SHP77 (cell line): ENCODE measurements around the gene B3GALT4.
A peak's percentile ranks its signal among the peaks of the same experiment; 100 is the strongest.
"Not testable (repeated sequence)": the region's sequence is repeated elsewhere in the genome, so short reads cannot be mapped to it uniquely, and the experiment has no call there.

Experiments
- DNase-seq, 2 experiments: peaks; one replicate each; lab custom pipeline; 2025; lab: John Stamatoyannopoulos, UW

B3GALT4 gene, protein sequence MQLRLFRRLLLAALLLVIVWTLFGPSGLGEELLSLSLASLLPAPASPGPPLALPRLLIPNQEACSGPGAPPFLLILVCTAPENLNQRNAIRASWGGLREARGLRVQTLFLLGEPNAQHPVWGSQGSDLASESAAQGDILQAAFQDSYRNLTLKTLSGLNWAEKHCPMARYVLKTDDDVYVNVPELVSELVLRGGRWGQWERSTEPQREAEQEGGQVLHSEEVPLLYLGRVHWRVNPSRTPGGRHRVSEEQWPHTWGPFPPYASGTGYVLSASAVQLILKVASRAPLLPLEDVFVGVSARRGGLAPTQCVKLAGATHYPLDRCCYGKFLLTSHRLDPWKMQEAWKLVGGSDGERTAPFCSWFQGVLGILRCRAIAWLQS

DNA sequence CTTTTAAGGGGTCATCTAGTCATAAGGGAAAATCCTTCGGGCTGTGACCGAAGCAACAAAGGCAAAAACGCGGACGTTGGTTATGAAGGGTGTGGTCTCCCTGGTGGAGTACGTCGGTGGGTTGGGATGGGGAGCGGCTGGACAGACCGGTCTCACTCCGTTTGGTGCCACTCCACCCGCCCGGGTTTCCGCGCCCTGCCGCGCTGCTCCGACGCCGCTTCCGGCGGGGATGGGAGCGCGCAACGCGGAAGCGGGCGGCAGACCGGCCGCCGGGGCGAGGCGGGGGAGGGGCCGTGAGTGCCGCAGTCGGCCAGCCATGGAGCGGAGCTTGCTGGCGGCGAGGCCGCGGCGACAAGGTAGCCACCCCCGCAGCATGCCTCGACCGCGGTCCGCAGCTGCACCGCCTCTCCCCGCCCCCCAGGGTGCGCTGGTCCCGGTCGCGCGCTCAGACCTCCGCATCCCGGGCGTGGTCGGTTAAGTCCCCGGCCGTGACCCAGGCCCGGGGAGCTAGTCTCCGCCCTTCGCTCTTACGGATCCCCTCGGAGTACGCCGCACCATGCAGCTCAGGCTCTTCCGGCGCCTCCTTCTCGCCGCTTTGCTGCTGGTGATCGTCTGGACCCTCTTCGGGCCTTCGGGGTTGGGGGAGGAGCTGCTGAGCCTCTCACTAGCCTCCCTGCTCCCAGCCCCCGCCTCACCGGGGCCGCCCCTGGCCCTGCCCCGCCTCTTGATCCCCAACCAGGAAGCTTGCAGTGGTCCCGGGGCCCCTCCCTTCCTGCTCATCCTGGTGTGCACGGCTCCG lies at the start of gene B3GALT4:
Gene B3GALT4 (plus strand): TSS at position 260 of the 799 bp plus-strand sequence. CDS start 297 bp downstream, at position 557.
- peak; percentile 82 to 84 for DNase-seq

DNA sequence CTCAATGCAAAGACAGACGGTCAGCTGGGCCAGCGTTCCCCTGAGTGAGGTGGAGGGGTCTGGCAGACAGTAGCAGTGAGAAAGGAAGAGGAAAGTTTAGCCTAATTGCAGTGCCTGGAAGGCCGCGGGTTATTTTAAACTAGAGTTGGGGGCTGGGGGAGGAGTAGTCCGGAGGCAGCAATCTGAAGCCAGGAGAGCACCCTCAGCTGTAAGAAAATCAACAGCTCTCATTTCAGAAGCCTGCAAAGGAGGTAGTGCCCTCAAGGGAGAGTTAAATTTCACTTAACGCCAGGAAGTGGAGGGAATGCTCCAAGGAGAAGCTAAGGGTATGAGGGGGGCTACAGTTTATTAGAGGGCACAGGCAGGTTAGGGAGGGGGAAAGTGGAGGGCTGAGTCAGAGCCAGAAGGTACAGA lies 41.7 kb upstream of the B3GALT4 start:
- DNase-seq = no peak

DNA sequence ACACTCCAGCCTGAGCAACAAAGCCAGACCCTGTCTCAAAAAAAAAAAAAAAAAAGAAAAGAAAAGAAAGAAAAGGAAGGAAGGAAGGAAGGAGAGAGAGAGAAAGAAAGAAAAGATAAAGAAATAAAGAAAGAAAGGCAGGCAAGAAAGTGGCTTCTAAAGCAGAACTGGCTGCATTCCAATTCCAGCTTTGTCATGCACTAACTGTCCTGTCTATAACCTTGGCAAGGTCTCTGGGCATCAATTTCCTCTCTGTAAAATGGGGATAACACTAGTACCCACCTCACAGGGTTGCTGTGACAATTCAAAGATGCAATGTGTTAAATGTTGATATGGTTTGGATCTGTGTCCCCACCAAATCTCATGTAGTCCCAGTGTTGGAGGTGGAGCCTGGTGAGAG lies 40.6 kb upstream of the B3GALT4 start:
- no peak for DNase-seq

DNA sequence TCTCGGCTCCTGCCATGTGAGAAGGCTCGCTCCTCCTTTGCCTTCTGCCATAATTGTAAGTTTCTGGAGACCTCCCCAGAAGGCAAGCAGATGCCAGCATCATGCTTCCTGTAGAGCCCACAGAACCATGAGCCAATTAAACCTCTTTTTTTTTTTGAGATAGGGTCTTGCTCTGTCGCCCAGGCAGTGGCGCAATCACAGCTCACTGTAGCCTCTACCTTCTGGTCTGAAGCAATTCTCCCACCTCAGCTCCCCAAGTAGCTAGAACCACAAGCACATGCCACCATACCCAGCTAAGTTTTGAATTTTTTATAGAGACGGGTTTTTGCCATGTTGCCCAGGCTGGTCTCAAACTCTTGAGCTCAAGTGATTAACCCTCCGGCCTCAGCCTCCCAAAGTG lies 40.1 kb upstream of the B3GALT4 start:
- DNase-seq = no peak

DNA sequence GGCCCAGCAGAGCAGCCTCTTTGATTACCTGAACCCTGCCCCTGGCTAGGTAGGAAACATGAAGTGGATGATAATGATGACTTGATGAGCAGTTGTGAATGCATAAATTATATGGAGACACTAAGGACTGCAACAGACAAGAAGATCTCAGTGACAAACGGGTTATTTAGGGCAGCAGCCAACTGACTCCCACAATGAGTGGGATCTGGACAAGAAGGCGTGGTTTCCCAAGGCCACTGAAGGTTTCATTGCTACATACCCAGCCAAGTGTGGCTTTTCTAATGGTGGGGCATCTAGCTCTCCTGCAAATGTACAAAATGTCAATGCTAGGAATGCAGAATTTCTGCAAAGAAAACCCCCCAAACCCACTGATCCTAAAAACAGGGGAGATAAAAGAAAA lies 39.2 kb upstream of the B3GALT4 start:
- DNase-seq = no peak

DNA sequence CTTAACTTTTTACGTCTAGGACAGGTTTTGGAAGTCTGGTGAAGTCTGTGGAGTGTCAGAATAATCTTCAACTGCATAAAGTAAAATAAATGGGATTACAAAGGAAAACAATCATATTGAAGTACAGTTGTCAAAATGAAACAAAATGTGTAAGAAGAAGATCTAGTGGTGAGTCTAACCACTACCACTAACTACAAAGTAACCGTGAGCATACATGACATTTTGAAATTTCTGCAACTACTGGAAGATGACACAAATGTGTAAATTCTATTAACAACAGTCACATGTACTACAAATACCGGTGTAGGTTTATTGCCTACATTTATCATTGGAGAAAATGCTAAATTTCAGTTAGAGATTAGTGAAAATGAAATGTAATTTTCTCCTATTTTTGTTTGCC lies 35.0 kb upstream of the B3GALT4 start:
- DNase-seq = no peak

DNA sequence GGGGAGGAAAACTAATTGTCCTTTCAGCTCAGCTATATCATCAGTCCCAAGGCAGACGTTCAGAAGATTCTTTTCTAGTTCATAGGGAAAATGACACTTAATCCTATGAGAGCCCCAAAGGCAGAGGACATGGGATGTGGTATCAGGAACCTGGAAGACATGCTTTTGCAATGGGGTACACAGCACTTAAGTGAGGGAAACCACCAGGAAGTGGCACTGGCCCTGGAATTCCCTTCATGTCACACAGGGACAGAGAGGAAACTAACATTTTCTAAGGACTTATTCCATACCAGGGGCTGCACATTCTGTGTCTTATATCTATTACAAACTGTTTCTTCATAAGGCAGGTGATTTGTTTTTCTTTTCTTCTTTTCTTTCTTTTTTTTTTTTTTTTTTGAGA lies 33.4 kb upstream of the B3GALT4 start:
- no peak for DNase-seq

DNA sequence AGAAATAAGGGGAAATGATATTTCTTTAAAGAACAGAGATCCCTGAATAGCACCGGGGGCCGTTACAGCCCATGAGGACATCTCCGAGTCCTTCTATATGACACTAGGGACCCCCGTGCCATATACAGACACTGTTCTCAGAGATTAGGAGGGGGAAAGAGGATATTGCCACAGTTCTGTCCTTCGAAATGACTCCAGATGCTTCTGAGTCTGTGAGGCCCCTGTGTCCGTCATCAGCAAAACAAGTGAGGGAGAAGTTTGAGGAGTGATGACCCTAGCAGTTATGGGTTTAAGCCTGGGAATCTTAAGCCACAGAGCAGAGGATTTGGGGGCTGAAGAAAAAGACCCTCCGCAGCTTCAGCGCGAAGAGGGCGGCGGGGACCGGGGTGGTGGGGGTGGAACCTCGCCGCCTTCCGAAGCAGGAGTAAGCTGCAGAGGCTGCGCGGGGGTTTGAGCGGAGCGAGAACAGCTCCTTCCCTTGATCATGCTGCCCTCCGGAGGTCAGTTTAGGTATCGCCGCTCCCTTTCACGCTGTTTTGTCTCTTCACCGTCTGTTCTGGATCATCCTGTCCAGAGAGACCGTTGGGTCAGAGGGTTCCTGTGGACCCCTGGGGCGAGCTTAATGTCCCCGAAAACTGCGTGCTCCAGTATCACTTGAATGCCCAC lies 28.8 kb upstream of the B3GALT4 start:
- DNase-seq = peak; percentile 55 to 71

DNA sequence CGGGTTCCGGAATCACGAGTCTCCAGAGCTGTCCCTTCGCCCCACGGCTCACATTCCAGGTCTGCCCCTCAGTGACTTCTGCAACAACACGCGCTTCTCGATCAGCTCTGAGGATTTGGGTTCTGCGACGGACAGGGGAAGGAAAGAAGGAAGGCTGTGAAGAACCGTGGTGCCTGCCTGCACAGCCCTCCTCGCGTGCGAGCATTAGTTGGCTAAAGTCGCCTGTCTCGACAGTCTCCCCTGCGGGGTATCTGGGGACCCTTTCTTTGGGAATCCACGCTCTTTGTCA lies 28.3 kb upstream of the B3GALT4 start:
- peak; percentile 31 to 41 for DNase-seq

DNA sequence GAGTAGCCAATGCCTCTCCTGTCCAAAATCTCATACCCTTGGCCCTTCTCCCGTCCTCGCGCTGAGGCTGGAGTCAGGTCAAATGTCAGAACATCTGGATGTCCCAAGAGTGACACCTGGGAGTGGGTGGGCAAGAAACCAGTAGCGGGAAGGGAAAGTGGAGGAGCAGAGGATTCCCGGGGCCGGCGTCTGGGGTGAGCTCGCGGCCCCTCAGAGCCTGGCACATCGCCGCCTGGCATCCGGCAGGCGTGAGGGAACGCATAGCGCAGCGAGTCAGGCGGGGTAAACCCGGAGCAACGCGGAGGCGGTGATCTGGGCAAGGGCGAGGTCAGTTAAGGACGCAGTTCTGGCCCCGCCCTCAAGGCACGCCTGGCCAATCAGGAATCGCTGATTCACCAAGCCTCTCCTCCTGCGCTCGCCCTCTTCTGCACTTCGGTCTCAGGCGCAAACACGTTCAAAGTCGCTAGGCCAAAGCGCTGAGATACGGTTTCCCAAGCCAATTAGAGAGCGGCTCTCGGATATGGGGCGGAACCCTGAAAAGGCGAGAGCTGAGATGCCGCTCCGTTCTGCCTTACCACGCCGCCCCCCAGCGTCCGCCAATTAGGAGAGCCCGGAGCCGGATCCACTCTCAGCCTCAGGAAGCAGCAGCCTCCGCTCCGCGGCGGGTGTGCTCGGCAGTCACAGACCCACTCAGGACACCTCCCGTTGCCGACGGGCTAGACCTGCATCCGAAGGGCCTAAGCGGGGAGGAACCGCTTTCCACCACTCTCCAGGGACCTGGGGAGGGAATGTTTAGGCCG lies 27.8 kb upstream of the B3GALT4 start:
- DNase-seq = peak; percentile 98 to 99

DNA sequence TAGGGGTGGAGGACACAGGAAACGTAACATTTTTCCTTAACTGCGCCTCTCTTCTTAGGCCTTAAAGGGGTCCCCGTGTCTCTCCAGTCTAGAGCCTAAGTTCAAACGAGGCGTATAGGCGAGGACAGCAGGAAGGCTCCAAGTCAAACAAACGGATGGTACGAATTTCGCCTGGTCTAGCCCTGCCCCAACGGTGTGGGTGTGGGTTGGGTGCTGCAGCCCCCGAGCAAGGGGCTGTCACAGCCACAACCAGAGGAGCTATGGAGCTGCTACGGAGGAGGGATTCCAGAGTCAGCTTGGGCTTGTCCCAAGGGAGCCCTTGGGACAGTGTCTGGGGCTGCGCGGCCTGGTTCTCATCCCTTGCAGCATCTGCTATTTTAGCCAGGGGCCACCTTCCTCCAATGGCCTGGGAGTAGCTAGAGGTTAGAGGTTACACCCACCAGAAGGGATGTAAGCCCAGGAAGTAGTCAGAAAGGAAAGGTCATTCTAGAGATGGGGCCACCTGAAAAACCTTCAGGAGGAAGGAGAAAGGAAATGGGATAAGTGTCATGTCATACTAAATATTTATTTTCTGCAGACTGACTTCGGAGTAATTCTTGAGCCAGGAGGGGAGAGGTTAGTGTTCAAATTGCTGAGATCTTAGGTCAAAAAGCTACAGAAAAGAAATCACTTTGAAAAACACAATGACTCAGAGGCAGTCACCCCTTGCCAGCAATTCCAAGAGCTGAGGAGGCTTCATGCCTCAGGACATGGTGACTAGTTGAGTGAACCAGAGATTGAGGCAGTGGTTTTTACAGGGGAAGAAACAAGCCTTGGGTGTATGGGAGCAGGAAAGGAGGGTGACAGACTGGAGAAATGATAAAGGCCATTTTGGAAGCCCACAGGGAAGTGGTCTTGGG lies 26.9 kb upstream of the B3GALT4 start:
- DNase-seq = no peak

DNA sequence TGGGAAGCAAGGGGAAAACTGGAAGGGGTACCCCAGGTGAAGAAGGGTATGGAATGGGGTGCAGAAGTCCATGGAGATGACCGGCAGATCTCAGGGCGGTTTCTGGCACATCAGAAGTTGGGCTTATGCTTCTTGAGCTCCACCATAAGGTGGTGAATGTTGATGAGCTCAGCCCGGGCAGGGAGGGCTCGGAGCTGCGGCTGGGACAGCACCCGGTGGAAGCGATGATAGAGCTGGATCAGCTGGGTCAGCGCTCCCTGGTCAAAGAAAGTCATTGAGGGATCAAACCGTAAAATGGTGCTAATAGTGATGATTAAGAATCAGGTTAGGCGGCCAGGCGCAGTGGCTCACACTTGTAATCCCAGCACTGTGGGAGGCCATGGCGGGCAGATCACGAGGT lies 26.2 kb upstream of the B3GALT4 start:
- no peak for DNase-seq

DNA sequence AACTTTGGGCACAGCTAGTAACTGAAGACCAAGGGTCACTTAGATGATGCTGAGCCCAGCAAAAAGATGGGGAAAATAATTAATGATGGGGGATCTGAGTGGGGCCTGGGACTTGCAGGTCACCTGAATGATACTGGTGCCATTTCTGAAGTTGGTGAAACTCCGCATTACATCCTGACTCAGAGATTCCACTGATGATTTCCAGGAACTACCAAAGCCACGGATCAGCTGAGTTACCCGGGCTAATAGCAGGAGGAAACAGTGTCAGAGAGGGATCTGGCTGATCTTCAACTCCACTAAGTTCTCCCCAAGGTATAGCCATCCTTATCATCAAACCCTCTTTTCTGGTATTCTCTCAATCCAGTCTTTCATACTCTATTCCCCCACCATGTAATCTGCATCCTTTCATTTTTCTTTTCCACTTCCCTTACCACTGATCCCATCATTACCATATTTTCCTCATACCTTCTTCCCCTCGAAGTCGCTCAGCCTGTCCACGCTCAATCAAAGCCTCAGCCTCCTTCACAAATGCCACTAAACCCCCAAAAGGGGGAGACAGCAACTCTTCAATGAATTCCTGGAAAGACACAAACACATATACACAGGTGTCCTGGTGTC lies 25.4 kb upstream of the B3GALT4 start:
- no peak for DNase-seq

DNA sequence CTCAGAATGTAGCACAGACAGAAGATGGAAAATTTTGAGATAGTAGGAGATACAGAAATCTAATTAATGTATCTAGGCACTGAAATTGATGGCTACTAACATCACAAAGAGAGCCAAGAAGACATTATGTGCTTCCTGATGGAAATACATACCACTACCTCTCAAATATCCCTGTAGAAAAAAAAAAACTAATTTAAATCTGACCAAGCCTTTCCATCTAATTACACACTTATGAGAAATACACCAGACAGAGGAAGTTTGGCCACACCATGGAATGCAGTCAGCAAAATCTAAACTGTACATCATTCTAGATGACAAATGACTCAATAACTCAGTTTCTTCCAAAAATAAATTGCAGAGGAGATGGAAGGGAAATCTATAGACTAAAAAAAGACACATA lies 24.2 kb upstream of the B3GALT4 start:
- DNase-seq = no peak

DNA sequence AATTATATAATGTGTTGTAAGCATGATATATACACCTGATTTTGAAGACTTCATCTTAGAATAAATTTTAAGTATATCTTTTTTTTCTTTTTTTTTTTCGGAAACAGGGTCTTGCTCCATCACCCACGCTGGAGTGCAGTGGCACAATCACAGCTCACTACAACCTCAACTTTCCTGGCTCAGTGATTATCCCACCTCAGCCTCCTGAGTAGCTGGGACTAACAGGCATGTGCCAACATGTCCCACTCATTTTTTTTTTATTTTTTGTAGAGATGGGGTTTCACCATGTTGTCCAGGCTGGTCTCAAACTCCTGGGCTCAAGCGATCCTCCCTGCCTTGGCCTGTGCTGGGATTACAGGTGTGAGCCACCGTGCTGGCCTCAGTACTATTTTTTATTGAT lies 22.3 kb upstream of the B3GALT4 start:
- no peak for DNase-seq

DNA sequence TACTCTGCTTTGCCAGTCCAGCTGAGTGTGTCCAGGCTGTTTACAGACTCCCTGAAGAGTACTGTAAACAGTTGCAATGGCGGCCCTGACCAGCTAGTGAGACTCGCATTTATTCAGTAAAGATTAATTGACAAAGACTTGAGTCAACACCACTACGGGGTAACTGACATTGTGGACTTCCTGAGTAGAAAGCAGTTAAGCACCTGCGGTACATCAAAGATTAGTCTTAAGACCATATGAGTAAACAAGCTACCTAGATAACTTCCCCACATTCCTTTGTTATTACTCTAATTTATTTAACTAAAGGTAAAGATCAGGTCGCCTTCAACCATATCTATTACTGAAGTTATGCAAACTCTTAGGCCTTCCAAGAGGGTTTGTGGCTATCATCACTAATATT lies 17.9 kb upstream of the B3GALT4 start:
- no peak for DNase-seq

DNA sequence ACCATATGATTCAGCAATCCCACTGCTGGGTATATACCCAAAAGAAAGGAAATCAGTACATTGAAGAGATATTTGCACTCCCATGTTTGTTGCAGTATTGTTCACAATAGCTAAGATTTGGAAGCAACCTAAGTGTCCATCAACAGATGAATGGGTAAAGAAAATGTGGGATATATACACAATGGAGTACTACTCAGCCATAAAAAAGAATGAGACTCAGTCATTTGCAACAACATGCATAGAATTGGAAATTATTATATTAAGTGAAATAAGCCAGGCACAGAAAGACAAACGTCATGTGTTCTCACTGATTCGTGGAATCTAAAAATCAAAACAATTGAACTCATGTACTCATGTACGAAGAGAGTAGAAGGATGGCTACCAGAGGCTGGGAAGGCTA lies 14.4 kb upstream of the B3GALT4 start:
- DNase-seq = not testable (repeated sequence)

DNA sequence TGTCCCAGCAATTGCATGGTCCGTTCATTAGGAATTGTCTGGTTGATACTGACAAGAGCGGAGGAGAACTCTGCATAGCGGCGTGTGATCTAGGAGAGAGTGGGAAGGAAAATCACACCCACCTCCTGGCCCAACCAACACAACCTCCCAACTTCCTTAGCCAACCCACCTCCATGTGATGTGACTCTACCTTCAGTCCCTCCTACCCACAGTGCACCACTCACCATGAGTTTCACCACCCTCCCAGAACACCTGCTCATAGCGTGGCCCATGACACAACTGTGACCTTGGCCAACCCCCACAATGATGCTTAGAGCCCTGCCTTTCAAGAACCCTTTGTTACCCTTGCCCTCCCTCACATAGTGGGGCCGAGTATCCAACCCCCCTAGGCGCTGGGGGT lies 12.9 kb upstream of the B3GALT4 start:
- no peak for DNase-seq

DNA sequence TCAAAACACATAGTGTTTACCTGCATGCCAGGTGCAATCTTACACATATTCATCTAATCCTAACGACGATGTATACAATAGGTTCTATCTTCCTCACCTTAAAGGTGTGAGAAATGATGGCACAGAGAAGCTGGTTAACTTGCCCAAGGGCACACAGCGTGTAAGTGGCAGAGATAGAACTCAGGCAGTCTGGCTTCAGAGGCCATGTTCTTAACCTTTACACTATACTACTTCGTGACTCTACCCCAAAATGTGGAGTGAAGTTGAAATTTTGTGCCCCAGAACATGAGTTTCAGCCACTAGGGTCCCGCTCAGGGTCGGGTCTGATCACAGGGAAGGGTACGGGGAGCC lies 5.8 kb upstream of the B3GALT4 start:
- no peak for DNase-seq

DNA sequence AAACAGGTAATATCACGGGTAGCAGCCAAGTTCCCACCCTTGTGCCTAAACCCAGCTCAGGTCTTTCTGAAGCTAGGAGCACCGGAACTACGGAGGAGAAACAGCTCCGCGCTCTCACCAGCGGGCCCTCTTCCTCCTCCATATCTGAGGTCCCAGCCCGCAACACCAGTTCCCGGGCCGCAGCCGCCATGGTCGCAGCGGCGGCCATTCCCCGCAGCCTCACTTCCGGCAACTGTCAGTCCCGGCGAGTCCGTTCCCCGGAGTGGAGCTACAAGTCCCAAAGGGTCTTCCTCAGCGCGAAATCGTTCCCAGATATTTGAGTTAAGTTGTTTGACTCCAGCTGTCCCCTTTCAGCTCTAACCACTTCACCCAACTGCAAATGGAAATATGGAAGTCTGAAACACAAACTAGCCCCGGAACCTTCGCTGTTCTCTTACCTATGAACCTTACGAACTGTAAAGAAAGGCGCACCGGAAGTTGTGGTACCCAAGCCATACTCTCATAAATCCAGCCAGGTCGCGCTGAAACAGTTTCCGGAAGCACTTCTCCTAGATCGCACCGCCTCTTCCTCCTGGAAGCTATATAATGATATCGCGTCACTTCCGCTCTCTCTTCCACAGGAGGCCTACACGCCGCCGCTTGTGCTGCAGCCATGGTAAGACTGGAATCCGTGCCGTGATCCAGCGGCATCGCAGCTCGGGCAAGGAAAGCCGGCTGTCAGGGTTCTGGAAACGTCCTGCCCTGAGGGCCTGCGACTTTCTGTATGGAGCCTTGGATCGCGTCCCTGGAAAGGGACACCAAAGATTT lies 5.3 kb upstream of the B3GALT4 start, which contains the start of the genes RPS18 and VPS52:
Gene RPS18 (plus strand): TSS at position 608 of the 807 bp plus-strand sequence. CDS start 45 bp downstream, at position 653.
Gene VPS52 (minus strand): TSS at position 409 of the 807 bp plus-strand sequence. CDS start 201 bp downstream, at position 208.
- peak; percentile 94 for DNase-seq
